Naive B cell (primary cell): ENCODE measurements around the gene PRR14L. TPM values are rescaled to one million over a fixed set of nuclear protein-coding genes. Genes with fewer than 3 reads are reported as not detected.
"Not testable (repeated sequence)": the region's sequence is repeated elsewhere in the genome, so short reads cannot be mapped to it uniquely, and the experiment has no call there.

ENCODE experiments used
- ATAC-seq, 2 donors: fragments of 150-1000 bp; cut with Tn5 transposase; 2 replicates each; pipeline ENCODE4 v1.10.0; 2021; ENCODE audit warnings: low read depth in 2 of 2, mild to moderate bottlenecking in 2 of 2, moderate library complexity in 2 of 2
- DNase-seq: peaks from one replicate; pipeline ENCODE4 v3.0.0; 2022
- H3K27ac Mint-ChIP-seq, 6 donors: one replicate each; pipeline ENCODE4 v1.8.0; 2020 to 2022; ENCODE audit warnings: mild to moderate bottlenecking in 6 of 6, mixed read lengths in 6 of 6, moderate library complexity in 5 of 6, inconsistent platforms in 2 of 6
- H3K27me3 Mint-ChIP-seq, 3 donors: one replicate each; pipeline ENCODE4 v1.8.0; 2021 to 2022; ENCODE audit warnings: mixed read lengths in 3 of 3, mild to moderate bottlenecking in 1 of 3
- H3K36me3 Mint-ChIP-seq, 2 donors: one replicate each; pipeline ENCODE4 v1.8.0; 2020 to 2022; ENCODE audit warnings: mixed read lengths in 2 of 2, inconsistent platforms in 1 of 2, mild to moderate bottlenecking in 1 of 2
- H3K4me1 Mint-ChIP-seq, 3 donors: one replicate each; pipeline ENCODE4 v1.8.0; 2020 to 2022; ENCODE audit warnings: mixed read lengths in 3 of 3, inconsistent platforms in 1 of 3, mild to moderate bottlenecking in 1 of 3, moderate library complexity in 1 of 3
- H3K4me3 Mint-ChIP-seq, 8 donors: one replicate each; pipeline ENCODE4 v1.8.0; 2020 to 2022; ENCODE audit warnings: mild to moderate bottlenecking in 8 of 8, mixed read lengths in 8 of 8, moderate library complexity in 8 of 8, inconsistent platforms in 2 of 8
- H3K9me3 Mint-ChIP-seq, 7 donors: one replicate each; pipeline ENCODE4 v1.8.0; 2020 to 2022; ENCODE audit warnings: mixed read lengths in 7 of 7, mild to moderate bottlenecking in 5 of 7, inconsistent platforms in 2 of 7, moderate library complexity in 1 of 7
- polyA plus RNA-seq, 6 donors: library from polyadenylated mRNA; unstranded; fragments of 300-500 nt; fragmentation: Illumina TruSeq; gene quantifications; one replicate each; pipeline ENCODE4 v1.2.3, GENCODE V29; 2021; ENCODE audit warnings: low read depth in 6 of 6

Gene PRR14L
- polyA plus RNA-seq, 6 donors from 2014 or later: 24.8 to 60.7 (median 32.3) TPM

DNA sequence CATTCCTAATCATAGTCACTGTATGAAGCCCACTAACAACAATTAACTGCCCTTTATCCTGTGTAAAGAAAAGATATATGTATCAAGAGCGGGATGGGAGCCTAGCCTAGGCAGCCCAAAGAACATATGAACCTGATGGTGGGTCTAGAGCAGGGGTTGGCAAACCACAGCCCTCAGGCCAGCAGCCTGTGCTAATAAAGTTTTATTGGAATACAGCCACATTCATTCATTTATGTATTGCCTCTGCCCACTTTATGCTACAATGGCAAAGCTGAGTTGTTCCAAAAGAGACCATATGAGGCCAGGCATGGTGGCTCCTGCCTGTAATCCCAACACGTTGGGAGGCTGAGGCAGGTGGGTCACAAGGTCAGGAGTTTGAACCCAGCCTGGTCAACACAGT lies 13.5 kb downstream of the PRR14L start:
- Mint-ChIP-seq H3K4me3 (no peak overlapping the region), H3K4me1 (peaks cover 24 to 29% (median 27%) of the 10 kb centered on the region in 3 donors), H3K36me3 (peaks cover 0 to 16% of the 10 kb centered on the region in 2 donors), H3K9me3 (no peaks in the 10 kb centered on the region), H3K27ac (no peak overlapping the region), H3K27me3 (no peaks in the 10 kb centered on the region)
- no peak for DNase-seq
- ATAC-seq: no peak

DNA sequence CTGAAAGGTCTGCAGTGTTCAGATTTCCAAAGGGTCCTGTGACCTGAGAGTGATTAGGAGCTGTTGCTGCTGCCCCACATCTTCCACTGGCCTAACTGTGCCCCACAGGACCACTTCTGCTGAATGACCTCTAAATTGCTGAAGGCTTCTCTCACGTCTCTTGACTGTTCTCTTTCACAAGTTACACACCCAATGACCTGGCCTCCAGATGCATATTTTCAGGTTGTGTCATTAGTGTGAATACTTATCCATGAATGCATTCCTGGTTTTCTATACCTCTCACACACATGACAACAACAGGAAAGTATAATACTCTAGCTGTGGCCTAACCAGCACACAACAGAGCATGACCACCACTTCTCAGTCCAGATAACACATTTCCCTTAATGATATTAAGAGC lies 15.4 kb downstream of the PRR14L start:
- no peak overlapping the region for H3K27ac Mint-ChIP-seq
- ATAC-seq: no peak

DNA sequence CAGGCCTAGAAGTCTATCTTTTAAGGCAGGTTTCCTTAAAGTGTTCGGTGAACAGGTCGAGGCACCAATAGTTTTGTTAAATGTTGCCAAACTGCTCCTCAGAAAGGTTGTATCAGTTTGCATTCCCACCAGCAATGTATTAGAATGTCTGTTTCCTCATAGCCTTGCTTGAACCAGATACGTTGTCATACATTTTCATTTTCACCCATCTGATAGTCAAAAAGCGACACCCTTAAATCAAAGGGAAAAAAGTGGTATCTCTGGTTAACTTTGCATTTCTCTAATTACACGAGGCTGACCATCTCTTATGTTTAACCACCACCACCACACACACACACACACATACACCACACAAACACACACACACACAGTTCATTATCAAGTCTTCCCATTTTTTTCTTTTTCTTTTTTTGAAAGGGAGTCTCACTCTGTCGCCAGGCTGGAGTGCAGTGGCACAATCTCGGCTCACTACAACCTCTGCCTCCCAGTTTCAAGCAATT lies 16.3 kb downstream of the PRR14L start:
- no peaks in the 10 kb centered on the region for H3K27me3 Mint-ChIP-seq
- ATAC-seq (no peak), DNase-seq (no peak)
- peak overlapping the region in 2 of 6 donors; percentile 20 to 27 for H3K27ac Mint-ChIP-seq
- no peak overlapping the region for H3K4me3 Mint-ChIP-seq
- no peaks in the 10 kb centered on the region for H3K9me3 Mint-ChIP-seq
- H3K4me1 Mint-ChIP-seq: peaks cover 20 to 24% (median 23%) of the 10 kb centered on the region in 3 donors
- H3K36me3 Mint-ChIP-seq: peaks cover 0 to 7% of the 10 kb centered on the region in 2 donors

More for the DNA sequence above, 15.4 kb downstream of the PRR14L start:
- Mint-ChIP-seq H3K27me3 (no peaks in the 10 kb centered on the region), H3K4me3 (no peak overlapping the region), H3K36me3 (peaks cover 0 to 12% of the 10 kb centered on the region in 2 donors), H3K9me3 (no peaks in the 10 kb centered on the region), H3K4me1 (peaks cover 20 to 24% (median 22%) of the 10 kb centered on the region in 3 donors)
- DNase-seq: no peak

DNA sequence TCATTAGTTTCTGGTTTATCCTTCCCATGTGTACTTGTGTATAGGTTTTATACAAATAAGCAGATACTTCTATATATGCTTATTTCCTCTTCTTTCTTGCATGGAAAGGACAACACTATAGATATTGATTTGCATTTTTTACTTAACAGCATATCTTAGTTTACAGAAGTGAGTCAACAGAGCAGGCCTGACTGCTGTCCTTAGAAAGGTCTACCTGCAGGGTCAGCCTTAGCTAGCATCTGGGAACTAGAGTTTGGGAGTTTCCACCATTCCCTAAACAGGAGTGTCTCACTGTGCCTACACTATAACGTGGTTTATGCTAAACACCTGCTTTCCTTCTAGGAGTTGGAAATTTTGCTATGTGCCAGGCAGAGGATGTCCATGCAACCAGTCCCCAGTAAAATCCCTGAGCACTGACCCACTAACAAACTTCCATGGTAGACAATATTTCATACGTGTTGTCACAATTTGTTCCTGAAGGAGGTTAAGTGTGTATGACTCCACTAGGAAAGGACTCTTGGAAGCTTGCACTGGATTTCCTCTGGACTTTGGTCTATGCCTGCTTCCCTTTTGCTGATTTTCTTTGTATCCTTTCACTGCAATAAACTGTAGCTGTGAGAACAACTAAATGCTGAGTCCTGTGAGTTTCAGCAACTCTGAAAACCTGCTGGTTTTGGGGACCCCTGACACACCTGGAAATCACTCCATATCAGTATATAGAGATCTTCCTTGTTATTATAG lies 17.7 kb downstream of the PRR14L start:
- Mint-ChIP-seq H3K27me3 (no peaks in the 10 kb centered on the region), H3K27ac (peak overlapping the region in 2 of 6 donors; percentile 1 to 4)

DNA sequence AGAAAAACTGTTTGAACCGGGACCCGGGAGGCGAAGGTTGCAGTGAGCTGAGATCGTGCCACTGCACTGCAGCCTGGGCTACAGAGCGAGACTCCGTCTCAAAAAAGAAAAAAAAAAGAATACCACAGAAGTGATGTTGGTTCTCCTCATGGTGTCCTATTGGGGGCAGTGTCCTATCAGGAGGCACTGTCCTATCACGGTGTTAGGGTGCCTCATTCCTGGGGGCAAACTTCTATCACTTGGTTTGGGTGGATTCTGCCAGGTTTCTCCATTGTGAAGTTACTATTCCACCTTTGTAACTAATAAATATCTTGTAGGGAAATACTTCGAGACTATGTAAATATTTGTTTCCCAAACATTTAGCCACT lies 19.6 kb downstream of the PRR14L start:
- DNase-seq: no peak
- H3K4me1 Mint-ChIP-seq: peaks cover 11 to 17% (median 16%) of the 10 kb centered on the region in 3 donors
- H3K27me3 Mint-ChIP-seq: no peaks in the 10 kb centered on the region
- H3K9me3 Mint-ChIP-seq: no peaks in the 10 kb centered on the region
- no peak overlapping the region for H3K27ac Mint-ChIP-seq
- H3K4me3 Mint-ChIP-seq: no peak overlapping the region
- peak in 1 of 2 donors; percentile 27 for ATAC-seq
- no peaks in the 10 kb centered on the region for H3K36me3 Mint-ChIP-seq

More for the DNA sequence above, 17.7 kb downstream of the PRR14L start:
- DNase-seq (no peak), ATAC-seq (no peak)
- Mint-ChIP-seq H3K9me3 (no peaks in the 10 kb centered on the region), H3K4me3 (no peak overlapping the region), H3K36me3 (no peaks in the 10 kb centered on the region), H3K4me1 (peaks cover 13 to 17% (median 16%) of the 10 kb centered on the region in 3 donors)

DNA sequence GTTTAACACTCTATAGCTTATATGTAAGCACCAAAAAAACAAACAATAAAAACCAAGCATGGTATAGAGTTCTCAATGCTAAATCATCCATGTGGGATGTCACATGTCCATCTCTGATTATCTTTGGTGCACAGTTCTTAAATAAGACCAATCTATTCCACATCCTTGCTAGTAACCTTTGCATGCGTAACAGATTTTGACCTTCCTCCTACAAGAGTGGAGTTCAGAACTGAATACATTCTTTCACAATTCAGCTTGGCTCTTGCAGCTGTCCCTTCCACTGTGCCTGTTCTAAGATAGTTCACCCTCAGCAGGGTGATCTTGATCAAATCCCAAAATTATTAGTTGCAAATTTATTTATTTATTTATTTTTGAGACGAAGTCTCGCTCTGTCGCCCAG lies 21.1 kb downstream of the PRR14L start:
- Mint-ChIP-seq H3K36me3 (no peaks in the 10 kb centered on the region), H3K4me1 (peaks cover 3 to 13% (median 12%) of the 10 kb centered on the region in 3 donors), H3K9me3 (no peaks in the 10 kb centered on the region), H3K4me3 (no peak overlapping the region), H3K27ac (no peak overlapping the region), H3K27me3 (no peaks in the 10 kb centered on the region)
- ATAC-seq (no peak), DNase-seq (no peak)

DNA sequence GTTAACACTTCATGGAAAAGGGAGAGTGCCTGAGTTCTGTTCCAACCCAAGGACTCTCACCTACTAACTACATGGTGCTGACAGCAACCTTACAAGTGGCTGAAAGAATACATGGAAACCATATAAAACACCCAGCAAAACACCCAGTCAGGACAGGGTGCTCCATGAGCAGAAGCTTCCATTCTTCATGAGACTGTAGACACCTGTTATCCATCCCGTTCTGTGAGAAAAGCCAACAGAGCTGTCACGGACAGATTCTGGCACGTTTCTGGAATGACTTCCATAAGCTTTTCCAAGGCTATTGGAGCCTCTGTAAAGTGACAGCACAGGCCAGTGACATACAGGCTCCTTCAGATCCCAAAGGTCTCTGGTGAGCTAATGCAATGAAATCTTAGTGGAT lies 23.2 kb downstream of the PRR14L start:
- DNase-seq (no peak), ATAC-seq (no peak)
- Mint-ChIP-seq H3K27me3 (no peaks in the 10 kb centered on the region), H3K27ac (peak overlapping the region in 1 of 6 donors; percentile 15), H3K36me3 (no peaks in the 10 kb centered on the region), H3K4me3 (no peak overlapping the region), H3K9me3 (no peaks in the 10 kb centered on the region), H3K4me1 (peaks cover under 1 to 7% (median 5%) of the 10 kb centered on the region in 3 donors)

DNA sequence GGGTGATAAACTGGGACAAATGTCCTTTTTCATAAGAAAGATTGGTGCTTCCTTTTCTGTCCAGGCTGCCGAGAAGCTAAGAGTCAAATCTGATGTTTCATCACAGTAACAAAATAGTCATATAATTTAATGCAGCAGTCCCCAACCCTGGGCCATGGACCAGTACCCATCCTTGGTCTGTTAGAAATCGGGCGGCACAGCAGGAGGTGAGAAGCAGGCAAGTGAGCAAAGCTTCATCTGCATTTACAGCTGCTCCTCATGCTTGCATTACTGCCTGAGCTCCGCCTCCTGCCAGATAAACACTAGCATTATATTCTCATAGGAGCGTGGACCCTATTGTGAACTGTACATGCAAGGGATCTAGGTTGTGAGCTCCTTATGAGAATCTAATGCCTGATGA lies 26.2 kb downstream of the PRR14L start:
- H3K36me3 Mint-ChIP-seq: peaks cover 4 to 8% of the 10 kb centered on the region in 2 donors
- H3K4me1 Mint-ChIP-seq: peaks cover 6 to 7% (median 6%) of the 10 kb centered on the region in 3 donors
- no peaks in the 10 kb centered on the region for H3K9me3 Mint-ChIP-seq
- ATAC-seq (no peak), DNase-seq (no peak)
- peak overlapping the region in 1 of 6 donors; percentile 44 for H3K27ac Mint-ChIP-seq
- no peaks in the 10 kb centered on the region for H3K27me3 Mint-ChIP-seq
- H3K4me3 Mint-ChIP-seq: no peak overlapping the region

DNA sequence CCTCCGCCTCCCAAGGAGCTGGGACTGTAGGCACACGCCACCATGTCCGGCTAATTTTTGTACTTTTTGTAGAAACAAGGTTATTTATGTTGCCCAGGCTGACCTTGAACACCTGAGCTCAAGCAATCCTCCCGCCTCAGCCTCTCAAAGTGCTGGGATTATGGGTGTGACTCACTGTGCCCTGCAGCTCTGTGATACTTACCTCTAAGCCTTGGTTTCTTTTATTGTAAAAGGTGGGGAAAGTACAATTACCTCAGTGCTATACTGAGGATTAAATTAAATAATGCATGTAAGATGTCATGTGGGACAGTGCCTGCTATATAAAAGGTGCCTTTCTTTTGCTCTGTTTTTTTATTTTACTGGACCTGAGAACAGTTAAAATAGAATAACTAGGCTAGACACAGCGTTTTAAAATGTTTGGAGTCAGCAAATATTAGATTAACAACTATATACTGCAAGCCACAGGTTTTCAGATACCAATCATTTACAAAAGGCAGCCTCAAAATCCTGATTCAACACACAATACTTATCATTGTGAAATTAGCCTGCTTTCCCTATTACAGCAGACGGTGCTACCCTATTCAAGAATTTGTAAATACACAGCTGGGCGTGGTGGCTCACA lies 30.0 kb downstream of the PRR14L start:
- Mint-ChIP-seq H3K27ac (peak overlapping the region in 1 of 6 donors; percentile 34), H3K9me3 (no peaks in the 10 kb centered on the region), H3K4me3 (no peak overlapping the region), H3K4me1 (peaks cover 6 to 8% (median 7%) of the 10 kb centered on the region in 3 donors), H3K27me3 (no peaks in the 10 kb centered on the region), H3K36me3 (peaks cover 25 to 27% of the 10 kb centered on the region in 2 donors)
- DNase-seq (no peak), ATAC-seq (no peak)

DNA sequence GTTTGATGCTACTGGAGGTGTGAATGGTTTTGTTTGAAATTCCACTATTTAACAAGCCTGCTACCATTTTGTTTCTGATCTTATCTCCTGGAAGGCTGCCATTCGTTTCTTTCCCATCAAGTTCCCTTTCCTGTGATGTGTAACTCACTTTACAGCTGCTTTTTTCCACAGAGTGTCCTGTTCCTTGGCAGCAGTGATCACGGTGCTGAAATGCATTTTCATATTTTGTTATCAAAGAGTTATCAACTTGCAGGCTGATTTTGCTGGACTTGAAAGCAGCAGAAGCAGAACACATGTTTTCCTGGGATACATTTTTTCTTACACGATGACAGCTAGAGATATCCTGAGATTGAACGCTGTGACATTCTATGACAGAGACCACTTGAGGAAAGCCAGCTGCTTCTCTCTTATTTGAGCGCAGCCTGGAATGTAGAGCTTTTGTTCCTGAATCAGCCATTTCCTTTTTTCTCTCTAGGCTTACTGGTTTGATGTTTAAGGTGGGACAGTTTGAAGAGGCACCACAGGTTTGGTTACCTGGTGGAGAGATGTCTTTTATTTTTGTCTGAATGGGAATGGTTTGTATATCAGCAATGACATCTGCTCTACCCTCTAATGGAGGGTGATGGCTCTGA lies 34.7 kb downstream of the PRR14L start:
- Mint-ChIP-seq H3K27ac (no peak overlapping the region), H3K27me3 (no peaks in the 10 kb centered on the region), H3K9me3 (no peaks in the 10 kb centered on the region), H3K4me1 (peaks cover 0 to 7% (median 3%) of the 10 kb centered on the region in 3 donors), H3K36me3 (peaks cover 43 to 49% of the 10 kb centered on the region in 2 donors), H3K4me3 (no peak overlapping the region)
- no peak for ATAC-seq
- DNase-seq: no peak

DNA sequence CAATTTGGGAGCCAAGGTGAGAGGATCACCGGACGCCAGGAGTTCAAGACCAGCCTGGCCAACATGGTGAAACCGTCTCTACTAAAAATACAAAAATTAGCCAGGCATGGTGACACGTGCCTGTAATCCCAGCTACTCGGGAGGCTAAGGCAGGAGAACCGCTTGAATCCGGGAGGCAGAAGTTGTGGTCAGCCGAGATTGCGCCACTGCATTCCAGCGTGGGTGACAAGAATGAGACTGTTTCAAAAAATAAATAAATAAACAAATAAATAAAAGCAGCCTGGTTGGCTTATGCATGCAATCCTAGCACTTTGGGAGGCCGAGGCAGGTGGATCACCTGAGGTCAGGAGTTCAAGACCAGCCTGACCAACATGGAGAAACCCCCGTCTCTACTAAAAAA lies 38.7 kb downstream of the PRR14L start:
- not testable (repeated sequence) for DNase-seq, H3K27me3 Mint-ChIP-seq, H3K4me3 Mint-ChIP-seq, H3K4me1 Mint-ChIP-seq, H3K27ac Mint-ChIP-seq, ATAC-seq, H3K9me3 Mint-ChIP-seq
- H3K36me3 Mint-ChIP-seq: peaks cover 34 to 39% of the 10 kb centered on the region in 2 donors

DNA sequence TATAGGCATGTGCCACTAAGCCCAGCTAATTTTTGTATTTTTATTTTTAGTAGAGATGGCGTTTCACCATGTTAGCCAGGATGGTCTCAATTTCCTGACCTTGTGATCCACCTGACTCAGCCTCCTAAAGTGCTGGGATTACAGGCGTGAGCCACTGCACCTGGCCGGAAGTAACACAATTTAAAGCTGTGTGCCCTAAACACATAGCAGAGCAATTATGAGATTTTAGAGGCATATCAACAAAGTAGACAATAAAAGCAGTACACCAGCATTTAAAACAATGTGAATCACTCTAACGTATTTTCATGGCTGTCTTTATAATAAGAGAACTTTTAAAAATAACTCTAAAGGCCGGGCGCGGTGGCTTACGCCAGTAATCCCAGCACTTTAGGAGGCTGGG lies 42.4 kb downstream of the PRR14L start:
- H3K9me3 Mint-ChIP-seq: no peaks in the 10 kb centered on the region
- H3K4me1 Mint-ChIP-seq: peaks cover 0 to 10% (median 0%) of the 10 kb centered on the region in 3 donors

DNA sequence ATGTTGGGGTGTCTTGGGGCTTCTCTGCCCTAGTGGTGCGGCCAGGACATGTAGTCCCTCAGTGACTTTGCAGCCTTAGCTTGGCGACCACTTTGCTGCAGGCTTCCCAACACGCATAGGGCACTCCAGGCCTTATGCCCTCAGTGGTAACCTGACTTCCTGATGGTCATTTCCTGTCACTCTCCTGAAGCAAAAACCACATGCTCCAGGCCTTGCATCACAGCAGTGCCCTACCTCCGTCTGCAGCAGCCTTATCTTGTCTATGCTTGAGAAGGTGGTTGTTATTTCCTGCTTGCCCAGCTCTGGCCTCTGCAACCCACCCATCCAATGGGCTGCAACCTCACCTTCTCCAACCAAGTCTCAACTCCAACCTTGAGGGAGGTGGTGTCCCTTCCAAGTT lies 54.5 kb downstream of the PRR14L start:
- peaks cover 0 to 16% of the 10 kb centered on the region in 2 donors for H3K36me3 Mint-ChIP-seq

More for the DNA sequence above, 42.4 kb downstream of the PRR14L start:
- peak overlapping the region in 1 of 6 donors; percentile 24 for H3K27ac Mint-ChIP-seq
- ATAC-seq: no peak
- no peak overlapping the region for H3K4me3 Mint-ChIP-seq
- peaks cover 23 to 24% of the 10 kb centered on the region in 2 donors for H3K36me3 Mint-ChIP-seq
- no peaks in the 10 kb centered on the region for H3K27me3 Mint-ChIP-seq
- DNase-seq: no peak

More for the DNA sequence above, 54.5 kb downstream of the PRR14L start:
- no peaks in the 10 kb centered on the region for H3K4me1 Mint-ChIP-seq
- no peaks in the 10 kb centered on the region for H3K9me3 Mint-ChIP-seq
- ATAC-seq (no peak), DNase-seq (no peak)
- H3K4me3 Mint-ChIP-seq: no peak overlapping the region
- H3K27ac Mint-ChIP-seq: no peak overlapping the region
- H3K27me3 Mint-ChIP-seq: no peaks in the 10 kb centered on the region
